Activated naive CD4-positive, alpha-beta T cell treated with anti-CD3 and anti-CD28 coated beads for 36 hours (primary cell): ENCODE data around the gene ARAP3. TPM values are rescaled to one million over a fixed set of nuclear protein-coding genes. Genes with fewer than 3 reads are reported as not detected.
A peak's percentile ranks its signal among the peaks of the same experiment; 100 is the strongest.

Source experiments
- CTCF ChIA-PET: fragments of 350-600 bp; sonication (Branson Sonifier 250); formaldehyde crosslinking; loops from one replicate; lab custom pipeline; 2021; ENCODE audit warnings: antibody characterized with exemption; lab: Charles Lee
- DNase-seq: peaks from one replicate; pipeline ENCODE4 v3.0.0-alpha.2; 2020
- H3K27ac Mint-ChIP-seq: one replicate; pipeline ENCODE4 v1.8.0; 2021; ENCODE audit warnings: mild to moderate bottlenecking, mixed read lengths
- H3K27me3 Mint-ChIP-seq: one replicate; pipeline ENCODE4 v1.8.0; 2021; ENCODE audit warnings: low read depth, mixed read lengths
- H3K36me3 Mint-ChIP-seq: one replicate; pipeline ENCODE4 v1.8.0; 2021; ENCODE audit warnings: low read depth, mixed read lengths
- H3K4me1 Mint-ChIP-seq: one replicate; pipeline ENCODE4 v1.8.0; 2021; ENCODE audit warnings: low read depth, mixed read lengths
- H3K4me3 Mint-ChIP-seq: one replicate; pipeline ENCODE4 v1.8.0; 2021; ENCODE audit warnings: mild to moderate bottlenecking, moderate library complexity, mixed read lengths
- H3K9me3 Mint-ChIP-seq: one replicate; pipeline ENCODE4 v1.8.0; 2021; ENCODE audit warnings: mixed read lengths
- intact Hi-C: fragments of 100-400 bp; cut with micrococcal nuclease; formaldehyde crosslinking; loops from one replicate; pipeline ENCODE4 v1.15.1; 2023
- total RNA-seq, 2 experiments: library from RNA; stranded (reverse); gene quantifications; one replicate each; pipeline ENCODE4 v1.2.3, GENCODE V29; 2021

The ARAP3 gene
- total RNA-seq, 2 experiments from 2014 or later, result 1.2 to 2.2 TPM

- intact Hi-C loops, result no loop called here
- peaks cover 4% of the 10 kb centered on the region for H3K27me3 Mint-ChIP-seq
- H3K27ac Mint-ChIP-seq, result no peak overlapping the region
- H3K4me1 Mint-ChIP-seq, result no peaks in the 10 kb centered on the region
- CTCF ChIA-PET, result interaction anchor here (0.5 to 2.5 kb wide), 4 partner anchors 13 to 164 kb away, joined by 3 to 11 read pairs (median 3); partner anchors contain the start of gene PCDH1
- no peaks in the 10 kb centered on the region for H3K36me3 Mint-ChIP-seq
- no peak overlapping the region for H3K4me3 Mint-ChIP-seq
- DNase-seq, result no peak
- H3K9me3 Mint-ChIP-seq, result no peaks in the 10 kb centered on the region
These were observed 32.7 kb upstream of the ARAP3 start for GRCh38 chr5:141714542-141715310.

GRCh38 chr5:141713616-141714309 is 31.7 kb upstream of the ARAP3 start:
- H3K27ac Mint-ChIP-seq, result no peak overlapping the region
- H3K27me3 Mint-ChIP-seq, result peaks cover 4% of the 10 kb centered on the region
- no peaks in the 10 kb centered on the region for H3K9me3 Mint-ChIP-seq
- H3K4me1 Mint-ChIP-seq, result no peaks in the 10 kb centered on the region
- no peaks in the 10 kb centered on the region for H3K36me3 Mint-ChIP-seq
- CTCF ChIA-PET, result interaction anchor here (0.8 to 2.5 kb wide), 4 partner anchors 11 to 165 kb away, joined by 3 to 11 read pairs (median 3); partner anchors contain the start of gene PCDH1
- H3K4me3 Mint-ChIP-seq, result no peak overlapping the region
- intact Hi-C loops, result no loop called here
- no peak for DNase-seq

- H3K9me3 Mint-ChIP-seq, result no peaks in the 10 kb centered on the region
- H3K4me1 Mint-ChIP-seq, result no peaks in the 10 kb centered on the region
- no peak for DNase-seq
- H3K4me3 Mint-ChIP-seq, result no peak overlapping the region
- intact Hi-C loops, result no loop called here
- no peak overlapping the region for H3K27ac Mint-ChIP-seq
- CTCF ChIA-PET, result interaction anchor here (1.7 to 2.5 kb wide), 2 partner anchors 9 to 167 kb away, joined by 3 to 11 read pairs; partner anchors contain the start of gene PCDH1
- peaks cover 2% of the 10 kb centered on the region for H3K27me3 Mint-ChIP-seq
- H3K36me3 Mint-ChIP-seq, result no peaks in the 10 kb centered on the region
These were observed 29.7 kb upstream of the ARAP3 start for GRCh38 chr5:141711687-141712086.

GRCh38 chr5:141709699-141710267 is 27.8 kb upstream of the ARAP3 start:
- intact Hi-C loops, result no loop called here
- Mint-ChIP-seq H3K27me3 (peaks cover 2% of the 10 kb centered on the region), H3K36me3 (no peaks in the 10 kb centered on the region), H3K4me3 (no peak overlapping the region), H3K9me3 (no peaks in the 10 kb centered on the region), H3K27ac (no peak overlapping the region), H3K4me1 (no peaks in the 10 kb centered on the region)
- DNase-seq, result no peak
- CTCF ChIA-PET, result interaction anchor here (3.9 kb wide), 1 partner anchor 169 kb away, joined by 15 read pairs; the partner anchor contains the start of gene PCDH1

- no peaks in the 10 kb centered on the region for H3K9me3 Mint-ChIP-seq
- DNase-seq, result no peak
- H3K27ac Mint-ChIP-seq, result no peak overlapping the region
- CTCF ChIA-PET, result interaction anchor here (0.6 to 3.9 kb wide), 3 partner anchors 16 to 203 kb away, joined by 4 to 15 read pairs (median 4); partner anchors contain the start of gene PCDH1
- no peak overlapping the region for H3K4me3 Mint-ChIP-seq
- H3K27me3 Mint-ChIP-seq, result peaks cover 2% of the 10 kb centered on the region
- intact Hi-C loops, result no loop called here
- H3K36me3 Mint-ChIP-seq, result no peaks in the 10 kb centered on the region
- peaks cover 2% of the 10 kb centered on the region for H3K4me1 Mint-ChIP-seq
These were observed 26.0 kb upstream of the ARAP3 start for GRCh38 chr5:141708016-141708415.

GRCh38 chr5:141707510-141707909 is 25.5 kb upstream of the ARAP3 start:
- no peak overlapping the region for H3K27ac Mint-ChIP-seq
- DNase-seq, result no peak
- intact Hi-C loops, result no loop called here
- H3K9me3 Mint-ChIP-seq, result no peaks in the 10 kb centered on the region
- CTCF ChIA-PET, result interaction anchor here (0.6 to 3.9 kb wide), 4 partner anchors 13 to 204 kb away, joined by 3 to 15 read pairs (median 4); partner anchors contain the start of gene PCDH1
- no peak overlapping the region for H3K4me3 Mint-ChIP-seq
- peaks cover 2% of the 10 kb centered on the region for H3K4me1 Mint-ChIP-seq
- H3K27me3 Mint-ChIP-seq, result peaks cover 2% of the 10 kb centered on the region
- no peaks in the 10 kb centered on the region for H3K36me3 Mint-ChIP-seq

- CTCF ChIA-PET, result interaction anchor here (0.7 to 3.9 kb wide), 3 partner anchors 14 to 173 kb away, joined by 3 to 15 read pairs (median 3); partner anchors contain the start of gene PCDH1
- intact Hi-C loops, result no loop called here
- no peaks in the 10 kb centered on the region for H3K9me3 Mint-ChIP-seq
- no peak overlapping the region for H3K4me3 Mint-ChIP-seq
- peaks cover 6% of the 10 kb centered on the region for H3K27me3 Mint-ChIP-seq
- H3K4me1 Mint-ChIP-seq, result peaks cover 14% of the 10 kb centered on the region
- H3K36me3 Mint-ChIP-seq, result no peaks in the 10 kb centered on the region
- DNase-seq, result no peak
- H3K27ac Mint-ChIP-seq, result no peak overlapping the region
These were observed 24.1 kb upstream of the ARAP3 start for GRCh38 chr5:141706121-141706520.

GRCh38 chr5:141705469-141705868 is 23.4 kb upstream of the ARAP3 start:
- DNase-seq, result no peak
- intact Hi-C loops, result no loop called here

GRCh38 chr5:141704782-141705297 is 22.8 kb upstream of the ARAP3 start:
- Mint-ChIP-seq H3K27ac (no peak overlapping the region), H3K4me3 (no peak overlapping the region), H3K36me3 (no peaks in the 10 kb centered on the region), H3K4me1 (peaks cover 15% of the 10 kb centered on the region), H3K9me3 (no peaks in the 10 kb centered on the region), H3K27me3 (peaks cover 9% of the 10 kb centered on the region)
- DNase-seq, result no peak
- intact Hi-C loops, result no loop called here
- CTCF ChIA-PET, result interaction anchor here (5.4 to 6.4 kb wide), 3 partner anchors 13 to 256 kb away, joined by 29 to 102 read pairs (median 53); partner anchors contain the start of gene PCDH1

More at GRCh38 chr5:141705469-141705868, 23.4 kb upstream of the ARAP3 start:
- Mint-ChIP-seq H3K27ac (no peak overlapping the region), H3K4me3 (no peak overlapping the region), H3K4me1 (peaks cover 15% of the 10 kb centered on the region), H3K9me3 (no peaks in the 10 kb centered on the region), H3K36me3 (no peaks in the 10 kb centered on the region), H3K27me3 (peaks cover 6% of the 10 kb centered on the region)
- CTCF ChIA-PET, result interaction anchor here (0.7 kb wide), 1 partner anchor 14 kb away, joined by 3 read pairs; no protein-coding TSS in a partner anchor

- DNase-seq, result no peak
- no peaks in the 10 kb centered on the region for H3K9me3 Mint-ChIP-seq
- H3K36me3 Mint-ChIP-seq, result no peaks in the 10 kb centered on the region
- peak overlapping the region; percentile 67 for H3K4me3 Mint-ChIP-seq
- CTCF ChIA-PET, result interaction anchor here (0.7 to 6.4 kb wide), 17 partner anchors 8 to 258 kb away, joined by 3 to 102 read pairs (median 3); partner anchors contain the start of genes DIAPH1 and PCDH1
- H3K27me3 Mint-ChIP-seq, result peaks cover 13% of the 10 kb centered on the region
- no peak overlapping the region for H3K27ac Mint-ChIP-seq
- intact Hi-C loops, result loop anchor here (2.0 kb wide), 1 partner anchor 38 kb away; no protein-coding TSS in a partner anchor
- H3K4me1 Mint-ChIP-seq, result peaks cover 15% of the 10 kb centered on the region
These were observed 21.1 kb upstream of the ARAP3 start for GRCh38 chr5:141703133-141703561.

GRCh38 chr5:141701360-141702119 is 19.5 kb upstream of the ARAP3 start:
- Mint-ChIP-seq H3K4me3 (peak overlapping the region; percentile 67), H3K4me1 (peaks cover 15% of the 10 kb centered on the region), H3K27ac (no peak overlapping the region), H3K27me3 (peaks cover 21% of the 10 kb centered on the region), H3K36me3 (no peaks in the 10 kb centered on the region), H3K9me3 (no peaks in the 10 kb centered on the region)
- intact Hi-C loops, result loop anchor here (1.0 to 2.0 kb wide), 6 partner anchors 8 to 259 kb away; no protein-coding TSS in a partner anchor
- peak; percentile 36 for DNase-seq
- CTCF ChIA-PET, result interaction anchor here (0.6 to 6.4 kb wide), 19 partner anchors 9 to 1846 kb away, joined by 3 to 102 read pairs (median 4); partner anchors contain the start of genes PCDH1 and RNF14
